AG10803 (cell line): ENCODE data around the gene YPEL1.

ENCODE experiments used
- DNase-seq: peaks from one replicate; pipeline ENCODE4 v3.0.0; 2010; ENCODE audit warnings: low read depth
- H3K4me3 ChIP-seq: 2 replicates; pipeline ENCODE4 v1.5.1; 2011; ENCODE audit warnings: mild to moderate bottlenecking, low read length, control low read depth
- CTCF ChIP-seq: conservative IDR thresholded peaks from 2 replicates; pipeline ENCODE4 v1.5.1; 2011; ENCODE audit warnings: mild to moderate bottlenecking, low read length, control low read depth, inconsistent platforms

The YPEL1 gene

GRCh38 chr22:21661991-21662390, 73.6 kb downstream of the YPEL1 start:
- no peak for TF ChIP-seq CTCF
- no peak overlapping the region for H3K4me3 ChIP-seq
- no peak for DNase-seq

GRCh38 chr22:21660904-21661303, 74.7 kb downstream of the YPEL1 start:
- DNase-seq = no peak
- H3K4me3 ChIP-seq = no peak overlapping the region
- TF ChIP-seq CTCF = no peak

- DNase-seq = no peak
- TF ChIP-seq CTCF = no peak
- H3K4me3 ChIP-seq = no peak overlapping the region
These were observed 75.6 kb downstream of the YPEL1 start for GRCh38 chr22:21659864-21660525.

- peak; percentile 19 for DNase-seq
- TF ChIP-seq CTCF = no peak
- peak overlapping the region; percentile 56 for H3K4me3 ChIP-seq
These were observed 78.1 kb downstream of the YPEL1 start for GRCh38 chr22:21657360-21658032.

GRCh38 chr22:21657020-21657359, 78.6 kb downstream of the YPEL1 start:
- no peak for TF ChIP-seq CTCF
- H3K4me3 ChIP-seq = no peak overlapping the region; the same call in 1 of the 2 replicates
- no peak for DNase-seq

- peak overlapping the region; percentile 79 for H3K4me3 ChIP-seq
- DNase-seq = no peak
- no peak for TF ChIP-seq CTCF
These were observed 82.7 kb downstream of the YPEL1 start for GRCh38 chr22:21652547-21653545.
